Measurements from ENCODE around the gene SNX10.
"Not testable (repeated sequence)": the region's sequence is repeated elsewhere in the genome, so short reads cannot be mapped to it uniquely, and the experiment has no call there.

GRCh38 chr7:26288126-26288525 is 3.5 kb upstream of the SNX10 start:
- not testable (repeated sequence) for TF ChIP-seq POLR2A, CTCF (IDR thresholded peaks at IDR 0.05)
